GM19468 (cell line): ENCODE results near the gene WNT7B.

Experiments used
- ATAC-seq: cut with Tn5 transposase; IDR thresholded peaks from one replicate; pipeline ENCODE4 v1.9.1; 2021; ENCODE audit warnings: mild to moderate bottlenecking, moderate library complexity, moderate number of reproducible peaks; ENCODE audit not compliant: unreplicated experiment; ENCODE audit errors: extremely low read depth

WNT7B gene

DNA sequence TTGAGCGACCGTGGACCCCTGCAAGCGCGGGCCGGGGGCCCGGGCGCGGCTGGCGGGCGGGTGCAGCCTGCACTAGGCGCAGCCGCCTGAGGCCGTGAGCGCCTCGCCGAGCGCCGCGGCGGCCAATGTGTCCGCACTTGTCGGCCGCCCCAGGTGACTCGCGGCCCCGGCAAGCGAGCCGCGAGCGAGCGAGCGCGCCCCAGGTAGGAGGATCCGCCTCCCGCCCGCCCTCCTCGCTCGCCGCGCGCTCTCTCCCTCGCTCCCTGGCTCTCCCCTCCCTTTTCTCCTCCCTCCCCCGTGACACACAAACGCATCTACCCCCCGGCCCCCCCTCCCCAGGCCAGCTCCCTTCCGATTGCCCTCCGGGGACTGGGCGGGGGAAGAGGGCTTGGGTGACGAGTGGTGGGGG is at the start of gene WNT7B:
TSS of gene WNT7B (minus strand) at position 160 of the 409 bp plus-strand sequence. CDS start 408 bp downstream, outside the sequence.
- no peak for ATAC-seq

- no peak for ATAC-seq
These were observed 49.3 kb upstream of the WNT7B start for GRCh38 chr22:46025973-46026898.

DNA sequence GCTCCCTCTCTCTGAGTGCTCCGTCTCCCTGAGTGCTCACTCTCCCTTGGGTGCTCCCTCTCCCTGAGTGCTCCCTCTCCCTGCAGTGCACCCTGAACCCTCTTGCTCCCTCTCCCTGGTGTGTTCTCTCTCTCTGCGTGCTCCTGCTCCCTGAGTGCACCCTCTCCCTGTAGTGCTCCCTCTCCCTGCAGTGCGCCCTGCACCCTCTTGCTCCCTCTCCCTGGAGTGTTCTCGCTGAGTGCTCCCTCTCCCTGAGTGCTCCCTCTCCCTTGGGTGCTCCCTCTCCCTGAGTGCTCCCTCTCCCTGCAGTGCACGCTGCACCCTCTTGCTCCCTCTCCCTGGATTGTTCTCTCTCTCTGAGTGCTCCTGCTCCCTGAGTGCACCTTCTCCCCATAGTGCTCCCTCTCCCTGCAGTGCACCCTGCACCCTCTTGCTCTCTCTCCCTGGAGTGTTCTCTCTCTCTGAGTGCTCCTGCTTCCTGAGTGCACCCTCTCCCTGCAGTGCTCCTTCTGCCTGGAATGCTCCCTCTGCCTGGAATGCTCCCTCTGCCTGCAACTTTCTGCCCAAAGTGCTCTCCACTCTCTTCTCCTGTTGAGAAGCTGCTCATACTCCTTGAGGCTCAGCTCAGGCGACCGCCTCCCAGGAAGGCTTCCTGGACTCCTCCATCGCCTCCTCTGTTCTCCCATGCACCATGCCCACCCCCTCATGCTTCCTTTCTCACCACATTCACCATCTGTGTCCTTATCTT is 48.4 kb upstream of the WNT7B start:
- ATAC-seq = no peak

- ATAC-seq = no peak
These were observed 47.3 kb upstream of the WNT7B start for GRCh38 chr22:46024136-46024840.

GRCh38 chr22:46023558-46023981 is 46.6 kb upstream of the WNT7B start:
- ATAC-seq = no peak

DNA sequence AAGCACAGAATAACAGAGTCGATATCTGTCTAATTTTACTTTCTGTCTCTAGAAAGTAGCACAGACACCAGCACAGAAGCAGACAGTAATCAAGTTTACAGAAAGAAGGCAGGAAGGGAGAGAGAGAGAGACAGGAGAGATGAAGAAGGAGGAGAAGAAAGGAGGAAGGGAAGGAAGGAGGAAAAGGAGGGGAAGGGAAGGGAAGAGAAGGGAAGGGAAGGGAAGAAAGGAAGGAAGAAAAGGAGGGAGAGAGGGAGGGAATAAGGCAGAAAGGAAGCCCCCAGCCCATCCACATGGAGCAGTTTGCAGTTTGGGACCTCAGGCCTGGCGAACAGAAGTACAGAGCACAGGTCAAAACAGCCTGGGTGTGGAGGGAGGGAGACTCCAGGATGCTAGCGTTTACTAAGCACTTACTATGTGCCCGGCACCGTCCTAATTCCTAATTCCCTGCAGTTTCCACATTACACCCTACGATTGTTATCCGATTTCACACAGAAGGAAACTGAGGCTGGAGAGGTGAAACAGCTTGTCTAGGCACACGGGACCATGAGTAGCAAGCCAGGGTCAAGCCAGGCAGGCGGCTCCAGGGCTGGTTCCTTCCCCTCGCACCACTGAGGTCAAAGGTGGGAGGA is 46.0 kb upstream of the WNT7B start:
- no peak for ATAC-seq

DNA sequence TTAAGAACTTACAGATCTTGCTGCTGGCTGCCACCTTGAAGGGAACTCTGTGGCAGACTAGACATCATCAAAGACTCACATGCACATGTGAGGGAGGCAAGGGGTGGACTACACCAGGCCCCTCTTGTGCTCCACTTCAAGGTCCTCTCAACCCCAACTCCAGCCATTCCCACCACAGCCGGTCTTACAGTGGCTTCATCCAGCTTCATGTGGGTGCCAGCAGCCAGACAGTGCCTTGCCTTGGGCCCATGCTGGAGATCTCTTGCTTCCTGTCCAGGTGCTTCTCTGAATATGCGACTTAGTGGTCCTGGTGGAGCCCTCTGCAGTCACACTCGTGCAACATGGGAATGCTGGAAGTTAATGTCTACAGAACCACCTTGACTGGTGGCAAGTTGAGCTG is 44.6 kb upstream of the WNT7B start:
- no peak for ATAC-seq

DNA sequence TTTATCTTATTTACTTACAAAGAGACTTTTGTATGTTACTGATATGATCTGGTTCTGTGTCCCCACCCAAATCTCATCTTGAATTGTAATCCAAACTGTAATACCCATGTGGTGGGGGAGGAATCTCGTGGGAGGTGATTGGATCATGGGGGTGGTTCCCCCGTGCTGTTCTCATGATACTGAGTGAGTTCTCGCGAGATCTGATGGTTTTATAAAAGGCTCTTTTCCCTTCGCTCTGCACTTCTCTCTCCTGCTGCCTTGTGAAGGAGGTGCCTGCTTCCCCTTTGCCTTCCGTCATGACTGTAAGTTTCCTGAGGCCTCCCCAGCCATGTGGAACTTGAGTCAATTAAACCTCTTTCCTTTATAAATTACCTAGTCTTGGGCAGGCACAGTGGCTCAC is 42.4 kb upstream of the WNT7B start:
- ATAC-seq = no peak

- no peak for ATAC-seq
These were observed 41.9 kb upstream of the WNT7B start for GRCh38 chr22:46018859-46019258.

GRCh38 chr22:46017166-46017565 is 40.2 kb upstream of the WNT7B start:
- ATAC-seq = no peak

DNA sequence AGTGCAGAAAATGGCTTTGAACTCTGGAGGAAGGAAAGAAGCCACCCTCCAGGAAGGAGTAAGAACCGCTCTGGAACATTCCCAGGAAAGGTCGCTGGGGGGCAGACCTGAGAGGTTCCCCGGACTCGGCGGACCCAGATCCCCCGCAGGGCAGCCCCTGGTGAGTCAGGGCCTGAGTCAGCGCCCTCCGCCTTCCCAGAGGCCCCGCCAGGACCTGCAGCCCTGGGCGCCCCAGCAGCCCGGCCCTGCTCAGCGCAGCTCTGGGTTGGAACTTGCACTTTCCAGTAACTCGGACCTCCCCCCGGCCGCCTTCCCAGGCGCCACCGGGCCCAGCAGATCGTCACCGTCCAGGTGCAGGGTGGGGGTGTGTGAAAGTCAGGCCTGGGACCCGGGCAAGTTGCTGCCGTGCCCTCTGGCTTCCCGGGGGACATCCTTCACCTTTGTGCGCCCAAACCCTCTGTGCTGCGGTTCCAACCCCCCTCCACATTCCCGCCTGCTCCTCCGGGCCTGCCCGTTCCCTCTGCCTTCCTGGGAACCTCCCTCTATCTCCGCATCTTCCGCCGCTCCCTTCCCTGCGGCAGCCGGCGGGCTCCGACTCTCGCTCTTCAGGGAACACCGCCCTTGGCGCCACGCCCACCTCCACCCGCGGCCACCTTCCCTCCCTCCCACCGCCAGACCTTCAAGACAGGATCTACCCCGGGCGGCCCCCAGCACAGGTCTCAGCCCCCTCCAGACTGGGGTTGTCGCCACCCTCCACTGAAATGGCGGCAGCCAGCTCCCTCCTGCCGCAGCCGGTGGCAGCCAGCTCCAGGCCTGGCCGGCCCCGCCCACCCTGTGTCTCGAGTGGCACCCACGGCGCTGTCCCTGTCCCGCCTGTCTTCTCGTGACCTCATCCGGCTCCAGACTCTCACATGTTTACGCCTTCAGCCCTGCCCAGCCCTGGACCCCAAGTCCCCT is 36.8 kb upstream of the WNT7B start:
- no peak for ATAC-seq

GRCh38 chr22:46012881-46013281 is 35.9 kb upstream of the WNT7B start:
- no peak for ATAC-seq

DNA sequence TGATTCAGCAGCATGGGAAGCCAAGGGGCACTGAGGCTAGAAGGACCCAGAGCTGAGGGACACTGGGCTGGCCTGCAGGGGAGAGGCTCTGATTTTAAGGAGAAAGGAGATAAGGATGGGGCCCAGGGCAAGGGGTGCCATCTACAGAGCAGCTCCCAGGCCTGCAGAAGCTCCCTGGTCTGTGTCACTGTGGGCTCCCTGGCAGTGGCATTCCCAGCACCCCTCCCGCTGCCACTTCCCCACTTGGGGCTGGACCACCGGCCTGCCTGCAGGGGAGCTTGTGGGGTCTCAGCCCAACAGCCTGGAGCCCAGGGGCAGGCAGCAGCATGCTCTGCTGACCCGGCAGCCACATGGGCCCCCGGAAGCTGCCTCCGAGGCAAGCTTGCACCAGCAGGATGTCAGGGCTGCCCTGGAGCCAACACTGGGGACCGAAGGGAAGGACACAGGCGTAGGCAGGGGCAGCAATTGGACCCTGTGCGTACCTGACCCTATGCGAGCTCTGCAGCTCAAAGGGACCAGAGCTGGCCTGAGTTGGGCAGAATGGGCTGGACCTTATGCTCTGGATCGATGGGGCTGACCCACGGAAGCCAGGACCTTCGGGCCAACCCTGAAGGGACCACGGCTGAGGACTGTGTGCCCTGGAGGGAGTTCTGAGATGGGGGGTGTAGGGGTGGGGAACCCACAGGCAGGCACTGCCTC is 35.4 kb upstream of the WNT7B start:
- no peak for ATAC-seq

- no peak for ATAC-seq
These were observed 34.7 kb upstream of the WNT7B start for GRCh38 chr22:46011627-46012181.

DNA sequence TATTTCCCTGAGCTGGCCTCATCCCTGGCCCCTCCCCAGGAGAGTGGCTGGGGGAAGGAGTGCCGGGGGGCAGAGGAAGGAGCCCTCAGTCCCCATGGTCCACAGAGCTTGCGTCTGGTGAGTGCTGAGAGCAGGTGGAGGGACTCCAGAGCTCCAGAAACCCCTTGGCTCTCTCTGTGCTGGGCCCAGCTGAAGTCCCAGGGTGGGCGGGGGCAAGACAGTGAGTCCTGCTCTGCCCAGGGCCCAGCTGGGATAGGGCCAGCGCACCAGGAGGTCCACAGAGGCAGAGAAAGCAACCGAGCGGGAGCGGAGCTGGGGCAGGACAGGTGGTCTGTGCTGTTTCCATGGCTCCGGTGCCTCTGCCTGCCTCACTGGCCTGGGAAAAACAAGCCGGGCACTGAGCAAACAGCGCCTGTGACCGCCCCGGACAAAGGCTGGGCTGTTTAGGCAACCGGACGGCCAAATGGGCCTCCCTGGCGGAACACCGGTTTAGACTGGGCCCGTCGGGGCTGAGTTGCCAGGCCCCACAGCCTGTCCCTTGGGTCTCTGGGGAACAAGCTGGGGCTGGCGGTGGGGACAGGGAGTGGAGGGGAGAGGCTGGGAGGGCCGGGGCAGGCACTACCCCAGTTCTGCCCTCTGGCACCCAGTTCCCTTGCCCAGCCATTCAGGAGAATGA is 34.1 kb upstream of the WNT7B start:
- no peak for ATAC-seq

DNA sequence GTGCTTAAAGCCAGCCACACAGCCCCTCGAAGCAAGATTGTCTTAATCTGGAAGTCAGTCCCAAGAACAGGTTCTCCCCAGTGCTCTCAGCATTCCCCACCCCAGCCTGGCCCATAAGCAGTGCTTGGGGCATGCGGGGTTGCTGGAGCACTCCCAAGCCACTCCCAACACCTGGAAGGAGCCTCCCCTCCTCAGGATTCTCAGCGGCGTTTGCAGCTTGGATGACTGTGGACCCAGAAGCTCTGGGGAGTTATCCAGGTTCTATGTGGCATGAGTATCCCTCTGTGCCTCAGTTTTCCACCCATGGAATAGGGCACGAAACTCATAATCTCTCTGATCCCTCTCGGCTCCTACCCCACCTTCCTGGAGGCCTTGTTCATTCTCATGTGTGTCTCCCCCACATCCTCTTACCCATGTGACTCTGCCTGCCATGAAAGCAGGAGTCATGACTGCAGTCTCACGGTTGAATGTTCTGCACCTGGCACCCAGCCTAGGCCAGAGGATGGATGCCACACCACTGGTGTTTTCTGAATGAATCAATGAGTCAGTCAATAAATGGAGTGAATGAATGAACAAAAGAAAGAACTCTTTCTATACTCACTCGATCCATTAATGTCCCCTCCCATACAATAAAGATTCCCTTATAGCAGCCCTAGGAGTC is 33.4 kb upstream of the WNT7B start:
- no peak for ATAC-seq

- ATAC-seq = no peak
These were observed 32.8 kb upstream of the WNT7B start for GRCh38 chr22:46009730-46010129.
